Measurements from ENCODE around the gene FCRL1.

The FCRL1 gene

GRCh38 chr1:157819896-157820295 lies at the start of gene FCRL1:
FCRL1 (minus strand) TSS chr1:157820120; CDS start chr1:157820037, 83 bp downstream.
- no peak for DNase-seq

- DNase-seq: no peak
These were observed 48.7 kb upstream of the FCRL1 start for GRCh38 chr1:157868654-157869053.

GRCh38 chr1:157862114-157863070 lies 42.5 kb upstream of the FCRL1 start:
- no peak for DNase-seq

GRCh38 chr1:157856538-157856937 lies 36.6 kb upstream of the FCRL1 start:
- no peak for DNase-seq

- no peak for DNase-seq
These were observed 32.6 kb upstream of the FCRL1 start for GRCh38 chr1:157852476-157852875.

GRCh38 chr1:157849229-157849875 lies 29.4 kb upstream of the FCRL1 start:
- no peak for DNase-seq

GRCh38 chr1:157844089-157844830 lies 24.3 kb upstream of the FCRL1 start:
- no peak for DNase-seq

- no peak for DNase-seq
These were observed 23.0 kb upstream of the FCRL1 start for GRCh38 chr1:157842939-157843338.

- no peak for DNase-seq
These were observed 21.8 kb upstream of the FCRL1 start, which contains the start of gene CD5L for GRCh38 chr1:157841708-157842107. CD5L (minus strand) TSS chr1:157841808; CDS start chr1:157841701, 107 bp downstream.

- no peak for DNase-seq
These were observed 19.0 kb upstream of the FCRL1 start for GRCh38 chr1:157838966-157839365.

GRCh38 chr1:157834430-157834829 lies 14.5 kb upstream of the FCRL1 start:
- no peak for DNase-seq

- no peak for DNase-seq
These were observed 13.2 kb upstream of the FCRL1 start for GRCh38 chr1:157833145-157833544.

GRCh38 chr1:157831968-157832626 lies 12.2 kb upstream of the FCRL1 start:
- DNase-seq: no peak

- DNase-seq: no peak
These were observed 11.0 kb upstream of the FCRL1 start for GRCh38 chr1:157830887-157831286.

- no peak for DNase-seq
These were observed 9.8 kb upstream of the FCRL1 start for GRCh38 chr1:157829711-157830110.

- no peak for DNase-seq
These were observed 9.3 kb upstream of the FCRL1 start for GRCh38 chr1:157829210-157829609.

GRCh38 chr1:157820299-157820698 lies 379 bp upstream of the FCRL1 start:
- no peak for DNase-seq

- DNase-seq: no peak
These were observed 705 bp downstream of the FCRL1 start for GRCh38 chr1:157819215-157819614.

- DNase-seq: no peak
These were observed 6.7 kb downstream of the FCRL1 start for GRCh38 chr1:157813269-157813668.

GRCh38 chr1:157806431-157807149 lies 13.3 kb downstream of the FCRL1 start:
- DNase-seq: no peak

- no peak for DNase-seq
These were observed 16.1 kb downstream of the FCRL1 start for GRCh38 chr1:157803851-157804250.

GRCh38 chr1:157799996-157800395 lies 19.9 kb downstream of the FCRL1 start:
- no peak for DNase-seq
